Loucy (cell line): ENCODE data around the gene ISM1.

Source experiments
- H2AFZ ChIP-seq: fragments of 200-600 bp; sonication (generic); 2 replicates; pipeline ENCODE4 v1.6.0; 2016; ENCODE audit warnings: antibody characterized with exemption, mild to moderate bottlenecking, low read length, moderate library complexity
- H3F3A ChIP-seq: fragments of 200-600 bp; 2 replicates; pipeline ENCODE4 v1.6.0; 2016; ENCODE audit warnings: antibody characterized with exemption, low read depth, mild to moderate bottlenecking
- H3K27me3 ChIP-seq: fragments of 200-600 bp; sonication (generic); 2 replicates; pipeline ENCODE4 v1.6.1; 2014; ENCODE audit warnings: low read length, mild to moderate bottlenecking; ENCODE audit not compliant: insufficient read depth, poor library complexity, severe bottlenecking
- H3K36me3 ChIP-seq: fragments of 200-600 bp; sonication (generic); 2 replicates; pipeline ENCODE4 v1.6.1; 2016; ENCODE audit warnings: low read length; ENCODE audit not compliant: insufficient read depth
- H3K4me1 ChIP-seq: fragments of 200-600 bp; sonication (generic); 2 replicates; pipeline ENCODE4 v1.5.1; 2014; ENCODE audit warnings: low read length, mild to moderate bottlenecking; ENCODE audit not compliant: insufficient read depth, poor library complexity, severe bottlenecking
- H3K4me2 ChIP-seq: fragments of 200-600 bp; sonication (generic); 2 replicates; pipeline ENCODE4 v1.6.0; 2014; ENCODE audit warnings: antibody characterized with exemption, low read length, low read depth, mild to moderate bottlenecking; ENCODE audit not compliant: poor library complexity, severe bottlenecking
- H3K4me3 ChIP-seq: fragments of 200-600 bp; sonication (generic); 2 replicates; pipeline ENCODE4 v1.5.1; 2014; ENCODE audit warnings: low read length, mild to moderate bottlenecking, mixed read lengths; ENCODE audit not compliant: poor library complexity, severe bottlenecking
- H3K79me2 ChIP-seq: fragments of 200-600 bp; sonication (generic); 2 replicates; pipeline ENCODE4 v1.6.1; 2014; ENCODE audit warnings: low read length; ENCODE audit not compliant: insufficient read depth
- H3K9ac ChIP-seq: fragments of 200-600 bp; sonication (generic); 2 replicates; pipeline ENCODE4 v1.6.0; 2014; ENCODE audit warnings: mild to moderate bottlenecking, low read depth, low read length, moderate library complexity; ENCODE audit not compliant: poor library complexity, severe bottlenecking
- H3K9me2 ChIP-seq: fragments of 200-600 bp; sonication (generic); replicated peaks from 2 replicates; pipeline ENCODE4 v1.6.1; 2016; ENCODE audit warnings: low read depth, low read length, mixed read lengths
- H3K9me3 ChIP-seq: fragments of 200-600 bp; sonication (generic); 2 replicates; pipeline ENCODE4 v1.6.1; 2014; ENCODE audit warnings: mild to moderate bottlenecking, antibody characterized with exemption, low read length, low read depth; ENCODE audit not compliant: insufficient read depth
- H4K20me1 ChIP-seq: fragments of 200-600 bp; sonication (generic); 2 replicates; pipeline ENCODE4 v1.6.0; 2014; ENCODE audit warnings: antibody characterized with exemption, low read length, mild to moderate bottlenecking; ENCODE audit not compliant: insufficient read depth, poor library complexity, severe bottlenecking
- EZH2phosphoT487 ChIP-seq: fragments of 200-600 bp; IDR thresholded peaks from 2 replicates; pipeline ENCODE4 v1.6.1; 2018; ENCODE audit warnings: antibody characterized with exemption, mild to moderate bottlenecking, moderate library complexity, borderline replicate concordance
- TF ChIP-seq, protein P1 (sequence below): fragments of 200-600 bp; sonication (generic); conservative IDR thresholded peaks from 2 replicates; pipeline ENCODE4 v1.5.1; 2014; ENCODE audit warnings: mild to moderate bottlenecking, antibody characterized with exemption, low read length

The ISM1 gene

DNA sequence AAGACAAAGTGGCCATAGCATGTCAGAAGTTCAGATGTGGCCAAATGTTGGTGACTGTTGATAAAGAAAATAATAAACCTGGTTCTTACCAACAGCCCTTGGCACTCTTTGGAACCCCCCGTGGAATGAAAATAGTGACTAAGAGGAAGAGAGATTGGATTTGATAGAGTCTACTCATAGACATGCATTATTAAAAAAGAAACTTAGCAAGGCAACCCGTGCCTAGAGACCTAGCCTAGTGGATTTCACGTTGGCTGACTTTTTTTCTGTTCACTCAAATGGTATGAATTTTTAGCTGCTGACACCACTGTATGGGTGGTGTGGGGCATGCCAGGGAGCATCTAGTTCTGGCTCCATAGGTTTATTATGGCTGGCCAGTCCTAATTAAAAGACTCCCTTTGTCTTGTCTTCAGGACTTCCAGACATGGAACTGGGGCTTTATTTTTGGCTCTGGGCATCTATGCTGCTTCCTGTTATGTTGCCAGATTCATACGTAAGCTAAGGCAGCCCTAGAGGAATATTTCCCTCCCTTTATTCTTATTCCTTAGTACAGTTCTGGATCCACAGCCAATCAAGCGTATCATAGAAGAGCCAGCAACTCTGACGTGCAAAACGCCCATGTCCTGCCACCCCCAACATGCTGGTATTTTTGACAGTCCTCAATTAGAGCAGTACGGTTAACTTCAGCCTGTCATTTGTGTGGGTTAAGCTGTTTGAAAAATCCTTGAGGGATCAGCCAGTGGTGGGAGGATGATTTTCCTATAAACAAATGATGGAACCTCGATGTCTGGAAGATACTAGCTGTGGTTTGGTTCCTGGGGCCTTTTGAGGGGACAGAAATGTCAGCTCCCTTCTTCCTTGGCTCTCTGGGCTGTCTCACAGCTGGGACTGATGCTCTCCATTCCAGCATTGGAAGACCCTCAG, 127.5 kb downstream of the ISM1 start:
- H3K4me2 ChIP-seq, result no peak overlapping the region
- H3K4me3 ChIP-seq, result no peak overlapping the region
- H2AFZ ChIP-seq, result no peak overlapping the region
- no peaks in the 10 kb centered on the region for H3K36me3 ChIP-seq
- no peaks in the 10 kb centered on the region for H3F3A ChIP-seq
- TF ChIP-seq EZH2phosphoT487, result no peak
- TF ChIP-seq, protein P1, sequence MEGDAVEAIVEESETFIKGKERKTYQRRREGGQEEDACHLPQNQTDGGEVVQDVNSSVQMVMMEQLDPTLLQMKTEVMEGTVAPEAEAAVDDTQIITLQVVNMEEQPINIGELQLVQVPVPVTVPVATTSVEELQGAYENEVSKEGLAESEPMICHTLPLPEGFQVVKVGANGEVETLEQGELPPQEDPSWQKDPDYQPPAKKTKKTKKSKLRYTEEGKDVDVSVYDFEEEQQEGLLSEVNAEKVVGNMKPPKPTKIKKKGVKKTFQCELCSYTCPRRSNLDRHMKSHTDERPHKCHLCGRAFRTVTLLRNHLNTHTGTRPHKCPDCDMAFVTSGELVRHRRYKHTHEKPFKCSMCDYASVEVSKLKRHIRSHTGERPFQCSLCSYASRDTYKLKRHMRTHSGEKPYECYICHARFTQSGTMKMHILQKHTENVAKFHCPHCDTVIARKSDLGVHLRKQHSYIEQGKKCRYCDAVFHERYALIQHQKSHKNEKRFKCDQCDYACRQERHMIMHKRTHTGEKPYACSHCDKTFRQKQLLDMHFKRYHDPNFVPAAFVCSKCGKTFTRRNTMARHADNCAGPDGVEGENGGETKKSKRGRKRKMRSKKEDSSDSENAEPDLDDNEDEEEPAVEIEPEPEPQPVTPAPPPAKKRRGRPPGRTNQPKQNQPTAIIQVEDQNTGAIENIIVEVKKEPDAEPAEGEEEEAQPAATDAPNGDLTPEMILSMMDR, result no peak
- H3K4me1 ChIP-seq, result no peaks in the 10 kb centered on the region
- H4K20me1 ChIP-seq, result no peaks in the 10 kb centered on the region
- no peaks in the 10 kb centered on the region for H3K9me2 ChIP-seq
- no peaks in the 10 kb centered on the region for H3K27me3 ChIP-seq
- H3K79me2 ChIP-seq, result no peaks in the 10 kb centered on the region
- H3K9ac ChIP-seq, result no peak overlapping the region
- no peaks in the 10 kb centered on the region for H3K9me3 ChIP-seq

DNA sequence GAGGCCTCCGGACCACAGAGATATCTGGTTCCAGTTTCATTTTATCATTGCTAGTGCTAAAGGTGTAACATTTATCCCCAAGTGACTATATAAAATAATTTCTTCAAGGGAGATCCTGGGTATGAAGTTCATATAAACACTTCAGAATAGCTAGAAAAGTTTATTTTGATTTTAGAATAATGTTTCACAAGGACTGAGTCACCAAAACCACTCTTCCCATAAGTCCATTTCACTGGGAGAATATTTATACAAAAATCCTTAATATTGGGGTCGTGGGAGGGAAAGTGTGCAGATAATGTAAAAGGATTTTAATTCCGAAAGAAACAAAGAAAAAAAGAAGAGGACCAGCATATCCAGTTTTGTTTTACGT, 128.1 kb downstream of the ISM1 start:
- Histone ChIP-seq H3K4me2 (no peak overlapping the region), H3K27me3 (no peaks in the 10 kb centered on the region), H3K9me2 (no peaks in the 10 kb centered on the region), H4K20me1 (no peaks in the 10 kb centered on the region), H2AFZ (no peak overlapping the region), H3K4me1 (no peaks in the 10 kb centered on the region), H3K79me2 (no peaks in the 10 kb centered on the region), H3K9ac (no peak overlapping the region), H3K9me3 (no peaks in the 10 kb centered on the region), H3K4me3 (no peak overlapping the region), H3F3A (no peaks in the 10 kb centered on the region), H3K36me3 (no peaks in the 10 kb centered on the region)
- TF ChIP-seq, protein P1, result no peak
- no peak for TF ChIP-seq EZH2phosphoT487
